Measurements from ENCODE around the gene SPDYA.
"Not testable (repeated sequence)": the region's sequence is repeated elsewhere in the genome, so short reads cannot be mapped to it uniquely, and the experiment has no call there.

SPDYA gene

GRCh38 chr2:28810384-28811285 is at the start of gene SPDYA:
SPDYA (plus strand) TSS chr2:28810834; CDS start chr2:28816015, 5,181 bp downstream.
- peak; percentile 60 to 77 for DNase-seq (ENCODE audit: low read depth in 2 of 2)

GRCh38 chr2:28761420-28761819 is 49.2 kb upstream of the SPDYA start:
- no peak for DNase-seq (ENCODE audit: low read depth in 2 of 2)

GRCh38 chr2:28764909-28765711 is 45.5 kb upstream of the SPDYA start:
- no peak for DNase-seq (ENCODE audit: low read depth in 2 of 2)

- no peak for DNase-seq (ENCODE audit: low read depth in 2 of 2)
These were observed 44.6 kb upstream of the SPDYA start for GRCh38 chr2:28766070-28766469.

- no peak for DNase-seq (ENCODE audit: low read depth in 2 of 2)
These were observed 43.3 kb upstream of the SPDYA start for GRCh38 chr2:28767337-28767736.

GRCh38 chr2:28768422-28768821 is 42.2 kb upstream of the SPDYA start:
- no peak for DNase-seq (ENCODE audit: low read depth in 2 of 2)

GRCh38 chr2:28768952-28769351 is 41.7 kb upstream of the SPDYA start:
- DNase-seq (ENCODE audit: low read depth in 2 of 2), result no peak

- DNase-seq (ENCODE audit: low read depth in 2 of 2), result no peak
These were observed 38.3 kb upstream of the SPDYA start for GRCh38 chr2:28772351-28772750.

GRCh38 chr2:28776471-28776870 is 34.2 kb upstream of the SPDYA start:
- DNase-seq (ENCODE audit: low read depth in 2 of 2), result no peak

GRCh38 chr2:28778392-28778791 is 32.2 kb upstream of the SPDYA start:
- no peak for DNase-seq (ENCODE audit: low read depth in 2 of 2)

- DNase-seq (ENCODE audit: low read depth in 2 of 2), result no peak
These were observed 31.6 kb upstream of the SPDYA start for GRCh38 chr2:28779001-28779400.

GRCh38 chr2:28780496-28780895 is 30.1 kb upstream of the SPDYA start:
- no peak for DNase-seq (ENCODE audit: low read depth in 2 of 2)

GRCh38 chr2:28782423-28782822 is 28.2 kb upstream of the SPDYA start:
- DNase-seq (ENCODE audit: low read depth in 2 of 2), result no peak

GRCh38 chr2:28784570-28784969 is 26.1 kb upstream of the SPDYA start:
- not testable (repeated sequence) for DNase-seq (ENCODE audit: low read depth in 2 of 2)

- no peak for DNase-seq (ENCODE audit: low read depth in 2 of 2)
These were observed 14.0 kb upstream of the SPDYA start for GRCh38 chr2:28796620-28797019.

- no peak for DNase-seq (ENCODE audit: low read depth in 2 of 2)
These were observed 8.9 kb upstream of the SPDYA start for GRCh38 chr2:28801726-28802125.

- DNase-seq (ENCODE audit: low read depth in 2 of 2), result no peak
These were observed 7.6 kb upstream of the SPDYA start for GRCh38 chr2:28802975-28803429.

GRCh38 chr2:28809927-28810326 is 707 bp upstream of the SPDYA start:
- no peak for DNase-seq (ENCODE audit: low read depth in 2 of 2)

- DNase-seq (ENCODE audit: low read depth in 2 of 2), result no peak
These were observed 7.4 kb downstream of the SPDYA start for GRCh38 chr2:28818053-28818452.

GRCh38 chr2:28821295-28821958 is 10.8 kb downstream of the SPDYA start:
- peak; percentile 14 to 44 for DNase-seq (ENCODE audit: low read depth in 2 of 2)

- DNase-seq (ENCODE audit: low read depth in 2 of 2), result no peak
These were observed 11.4 kb downstream of the SPDYA start for GRCh38 chr2:28822036-28822435.

GRCh38 chr2:28824207-28824606 is 13.6 kb downstream of the SPDYA start:
- DNase-seq (ENCODE audit: low read depth in 2 of 2), result no peak
